Stimulated activated CD4-positive, alpha-beta T cell treated with anti-CD3 and anti-CD28 coated beads, TNF-alpha, amount 100 ng/mL, for 1 hour (primary cell): Measurements from ENCODE around the gene FLII.
"Not testable (repeated sequence)": the region's sequence is repeated elsewhere in the genome, so short reads cannot be mapped to it uniquely, and the experiment has no call there.

Experiments used
- DNase-seq, 3 donors: peaks; one replicate each; pipeline ENCODE4 v3.0.0-alpha.2; 2020; ENCODE audit warnings: low read depth in 3 of 3, low spot score in 1 of 3

The FLII gene

DNA sequence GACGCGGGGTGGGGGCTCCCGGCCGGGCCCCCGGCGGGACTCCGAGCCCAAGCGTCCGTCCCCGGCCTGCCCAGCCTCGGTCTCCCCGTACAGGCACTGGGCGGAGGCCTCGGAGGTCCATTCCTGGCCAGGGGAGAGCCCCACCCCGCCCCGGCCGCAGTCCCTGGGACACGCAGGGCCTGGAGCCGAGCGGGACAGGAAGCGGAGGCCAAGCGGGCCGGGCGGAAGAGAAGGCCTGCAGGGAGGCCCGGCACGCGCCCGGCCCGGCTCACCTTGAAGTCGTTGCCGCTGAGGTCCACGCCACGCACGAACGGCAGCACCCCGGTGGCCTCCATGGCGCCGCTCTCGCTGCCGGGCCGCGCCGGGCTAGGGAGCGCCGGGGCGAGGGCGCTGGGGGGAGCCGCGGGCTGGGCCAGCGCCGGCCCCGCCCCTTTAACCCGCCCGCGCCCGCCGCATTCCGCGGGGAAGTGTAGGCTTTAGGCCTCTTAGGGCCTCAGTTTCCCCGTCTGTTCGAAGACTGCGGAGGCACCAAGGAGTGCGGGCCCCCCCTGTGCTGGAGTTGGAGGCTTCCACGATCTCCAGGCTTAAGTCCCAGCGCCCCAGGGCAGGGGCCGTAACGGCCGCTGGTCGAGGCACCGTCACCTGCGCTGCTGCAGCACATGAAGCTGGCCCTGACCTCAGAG, at the start of gene FLII:
Gene FLII, minus strand, starts transcription at position 383 of the 683 bp plus-strand sequence. Its CDS starts 48 bp downstream, at position 335.
- peak in 1 of 3 donors; percentile 61 for DNase-seq

DNA sequence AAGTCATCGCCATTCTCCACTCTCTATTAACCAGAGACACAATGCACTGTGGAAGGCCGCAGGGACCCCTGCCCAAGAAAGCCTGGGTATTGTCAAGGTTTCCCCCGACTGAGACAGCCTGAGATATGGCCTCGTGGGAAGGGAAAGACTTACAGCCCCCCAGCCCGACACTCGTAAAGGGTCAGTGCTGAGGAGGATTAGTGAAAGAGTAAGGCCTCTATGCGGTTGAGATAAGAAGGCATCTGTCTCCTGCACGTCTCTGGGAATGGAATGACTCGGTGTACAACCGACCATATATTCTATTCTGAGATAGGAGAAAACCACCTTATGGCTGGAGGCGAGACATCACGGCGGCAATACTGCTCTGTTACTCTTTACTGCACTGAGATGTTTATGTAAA, 44.7 kb upstream of the FLII start:
- not testable (repeated sequence) for DNase-seq

DNA sequence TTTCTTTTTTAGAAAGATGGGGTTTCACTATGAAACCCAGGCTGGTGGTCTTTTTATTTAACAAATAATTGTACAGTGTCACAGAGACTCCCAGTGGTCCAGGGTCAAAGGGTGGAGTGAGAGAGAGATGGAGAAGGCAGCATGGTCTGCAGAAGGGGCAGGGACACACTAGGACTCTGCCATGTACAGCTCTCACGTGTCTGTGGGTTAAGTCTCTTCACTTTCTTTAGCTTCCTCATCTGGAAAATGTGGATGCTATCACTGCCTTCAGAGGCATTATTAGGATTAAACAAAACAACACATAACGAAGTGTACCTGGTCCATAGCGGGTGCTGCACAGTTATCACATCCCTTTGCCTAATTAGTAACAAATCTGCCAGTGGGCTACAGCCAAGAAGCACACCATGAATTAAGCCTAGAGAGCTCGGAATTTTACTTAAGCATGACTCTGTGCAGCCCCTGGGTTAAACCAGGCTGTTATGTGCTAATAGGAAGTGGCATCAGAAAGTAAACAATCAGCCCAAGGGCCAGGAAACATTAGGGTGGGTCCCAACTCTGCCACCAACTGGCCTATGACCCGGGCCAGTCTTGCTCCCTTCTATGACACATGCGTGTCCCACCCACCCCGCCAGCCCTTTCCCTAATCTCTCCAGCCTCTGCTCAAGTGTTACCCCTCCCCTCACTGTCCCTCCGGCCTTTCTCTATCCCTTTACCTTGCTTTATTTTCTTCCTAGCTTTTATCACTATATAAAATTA, 42.4 kb upstream of the FLII start:
- no peak for DNase-seq

DNA sequence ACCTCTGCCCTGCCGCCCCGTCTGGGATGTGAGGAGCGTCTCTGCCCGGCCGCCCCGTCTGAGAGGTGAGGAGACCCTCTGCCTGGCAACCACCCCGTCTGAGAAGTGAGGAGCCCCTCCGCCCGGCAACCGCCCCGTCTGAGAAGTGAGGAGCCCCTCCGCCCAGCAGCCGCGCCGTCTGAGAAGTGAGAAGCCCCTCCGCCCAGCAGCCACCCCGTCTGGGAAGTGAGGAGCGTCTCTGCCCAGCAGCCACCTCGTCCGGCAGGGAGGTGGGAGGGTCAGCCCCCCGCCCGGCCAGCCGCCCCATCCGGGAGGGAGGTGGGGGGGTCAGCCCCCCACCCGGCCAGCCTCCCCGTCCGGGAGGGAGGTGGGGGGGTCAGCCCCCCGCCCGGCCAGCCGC, 39.5 kb upstream of the FLII start:
- not testable (repeated sequence) for DNase-seq

DNA sequence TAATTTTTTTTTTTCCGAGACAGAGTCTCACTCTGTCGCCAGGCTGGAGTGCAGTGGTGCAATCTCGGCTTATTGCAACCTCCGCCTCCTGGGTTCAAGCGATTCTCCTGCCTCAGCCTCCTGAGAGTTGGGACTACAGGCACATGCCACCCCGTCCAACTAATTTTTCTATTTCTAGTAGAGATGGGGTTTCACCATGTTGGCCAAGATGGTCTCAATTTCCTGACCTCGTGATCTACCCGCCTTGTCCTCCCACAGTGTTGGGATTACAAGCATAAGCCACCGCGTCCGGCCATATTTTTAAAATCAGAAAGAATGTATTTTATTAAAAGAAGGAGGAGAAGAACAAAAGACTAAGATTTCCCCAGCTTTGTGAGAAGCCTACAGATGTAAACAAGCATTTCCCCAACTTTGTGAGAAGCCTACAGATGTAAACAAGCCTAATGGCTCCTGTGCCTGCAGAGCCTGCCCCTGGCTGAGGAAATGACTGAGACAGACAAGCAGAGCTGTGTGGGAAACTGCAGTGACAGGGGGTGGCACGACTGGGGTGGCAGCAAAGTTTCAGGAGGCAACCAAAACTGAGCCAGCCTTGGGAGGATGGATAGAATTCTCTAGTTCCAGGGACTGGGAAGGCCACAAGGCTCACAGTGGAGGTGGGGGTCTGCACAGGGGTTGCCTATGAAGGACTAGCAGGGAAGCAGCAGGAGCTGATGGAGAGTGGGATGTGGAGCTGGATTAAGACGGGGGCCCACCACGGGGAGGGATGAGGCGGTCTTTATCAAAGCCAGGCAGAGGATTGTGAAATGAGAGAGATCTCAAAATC, 33.4 kb upstream of the FLII start:
- DNase-seq, result no peak

DNA sequence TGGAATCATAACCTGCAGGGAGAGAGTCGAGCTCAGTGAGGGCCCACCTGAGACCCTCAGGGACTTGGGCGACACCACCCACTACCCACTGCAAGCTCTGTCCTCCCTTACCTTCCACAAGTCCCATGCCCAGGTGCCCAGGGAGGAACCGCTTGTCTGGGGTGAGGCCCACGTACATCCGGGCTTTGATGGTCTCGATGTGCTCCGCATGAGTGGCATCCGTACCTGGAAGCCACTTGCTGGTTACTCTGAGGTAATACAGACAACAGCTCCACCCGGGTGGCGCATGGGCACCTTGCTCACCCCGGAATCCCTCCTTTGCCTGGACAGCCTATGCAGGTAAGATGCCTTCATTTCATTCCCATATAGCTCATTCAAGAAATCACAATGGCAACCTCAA, 26.8 kb upstream of the FLII start:
- no peak for DNase-seq

DNA sequence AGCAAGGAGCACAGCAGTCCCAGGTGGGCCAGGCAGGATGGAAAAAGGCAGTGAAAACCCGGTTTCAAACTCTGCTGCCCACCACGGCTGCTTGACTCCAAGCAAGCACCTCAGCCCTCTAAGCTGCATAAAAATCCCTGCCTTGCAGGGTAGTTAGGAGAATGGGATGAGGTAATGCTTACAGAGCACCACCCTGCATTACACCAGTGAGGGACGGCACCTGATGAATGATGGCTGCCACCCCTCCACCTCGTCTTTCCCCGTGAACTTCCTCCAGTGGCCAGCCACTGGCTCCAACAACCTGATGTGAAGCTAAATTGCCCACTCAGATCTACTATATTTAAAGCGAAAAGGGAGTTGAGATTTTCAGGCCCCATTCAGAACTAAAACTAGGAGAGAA, 23.2 kb upstream of the FLII start:
- DNase-seq, result no peak

DNA sequence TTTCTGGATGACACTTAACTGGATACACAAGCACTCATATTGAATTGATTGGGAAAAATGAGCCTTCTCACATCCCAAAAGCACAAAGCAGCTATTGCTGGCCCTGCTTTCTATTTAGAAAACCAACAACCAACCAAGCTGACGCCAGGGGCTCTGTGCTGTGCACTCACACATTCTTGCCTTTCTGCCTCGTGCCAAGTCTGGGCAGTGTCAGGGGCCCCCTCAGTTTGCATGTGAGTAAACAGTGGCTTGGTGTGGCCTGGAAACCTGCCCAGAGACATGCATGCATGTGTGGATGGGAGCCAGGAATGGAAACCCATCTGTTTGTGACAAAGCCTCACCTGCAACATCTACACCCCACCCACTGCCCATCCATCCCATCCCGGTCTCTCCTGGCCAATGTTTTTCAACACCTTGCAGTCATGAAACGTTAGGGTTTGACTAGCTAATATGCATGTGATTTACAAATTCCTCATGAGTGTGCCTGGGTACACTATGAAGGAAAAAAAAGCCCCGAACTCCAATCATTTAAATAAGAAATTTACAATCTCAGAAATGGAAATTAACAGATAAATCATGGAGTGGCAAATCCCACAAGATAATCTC, 22.3 kb upstream of the FLII start:
- DNase-seq, result no peak

DNA sequence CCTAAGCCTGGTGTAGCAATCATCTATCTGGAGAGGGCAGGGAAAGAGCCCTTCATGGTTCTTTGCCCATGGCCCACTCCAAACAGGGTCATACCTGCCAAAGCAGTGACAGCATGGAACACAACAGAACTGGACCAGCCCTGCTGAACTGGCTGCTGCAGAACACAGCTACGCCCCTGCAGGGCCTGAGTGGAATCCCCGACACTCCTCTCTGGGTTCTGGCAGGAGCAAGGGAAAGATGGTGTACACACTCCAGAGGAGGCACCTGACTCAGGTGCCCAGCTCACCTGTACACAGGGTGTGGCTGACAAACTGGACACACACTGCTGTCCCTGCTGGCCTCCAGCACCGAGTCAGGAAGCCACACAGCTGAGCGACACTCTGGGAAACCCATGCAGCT, 21.7 kb upstream of the FLII start:
- no peak for DNase-seq

DNA sequence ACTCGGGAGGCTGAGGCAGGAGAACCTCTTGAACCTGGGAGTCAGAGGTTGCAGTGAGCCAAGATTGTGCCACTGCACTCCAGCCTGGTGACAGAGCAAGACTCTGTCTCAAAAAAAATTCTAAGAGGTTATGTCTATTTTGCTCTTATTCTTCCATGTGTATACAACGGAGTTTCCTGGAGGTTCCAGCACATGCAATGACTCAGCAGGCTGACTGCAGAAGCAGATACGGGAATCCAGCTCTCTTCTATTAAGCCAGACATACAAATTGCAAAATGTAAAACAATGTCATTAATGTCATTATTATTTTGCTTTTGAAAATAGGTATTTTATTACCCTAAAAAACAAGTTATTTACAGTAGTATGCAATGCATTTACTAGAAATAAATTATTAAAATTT, 20.3 kb upstream of the FLII start:
- DNase-seq, result no peak

DNA sequence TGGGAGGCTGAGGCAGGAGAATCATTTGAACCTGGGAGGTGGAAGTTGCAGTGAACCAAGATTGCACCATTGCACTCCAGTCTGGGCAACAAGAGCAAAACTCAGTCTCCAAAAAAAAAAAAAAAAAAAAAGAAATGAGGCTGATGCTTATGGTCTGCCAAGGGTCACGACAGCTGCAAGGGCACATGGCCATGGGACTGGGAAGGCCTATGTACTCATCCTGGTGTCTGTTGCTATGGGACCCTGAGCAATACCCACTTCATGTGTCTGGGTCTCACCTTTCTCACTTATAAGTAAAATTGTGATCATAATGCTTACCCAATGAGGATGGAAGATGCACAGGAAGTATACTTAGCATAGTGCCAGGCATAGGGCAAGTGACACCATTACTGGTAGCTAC, 18.5 kb upstream of the FLII start:
- no peak for DNase-seq

DNA sequence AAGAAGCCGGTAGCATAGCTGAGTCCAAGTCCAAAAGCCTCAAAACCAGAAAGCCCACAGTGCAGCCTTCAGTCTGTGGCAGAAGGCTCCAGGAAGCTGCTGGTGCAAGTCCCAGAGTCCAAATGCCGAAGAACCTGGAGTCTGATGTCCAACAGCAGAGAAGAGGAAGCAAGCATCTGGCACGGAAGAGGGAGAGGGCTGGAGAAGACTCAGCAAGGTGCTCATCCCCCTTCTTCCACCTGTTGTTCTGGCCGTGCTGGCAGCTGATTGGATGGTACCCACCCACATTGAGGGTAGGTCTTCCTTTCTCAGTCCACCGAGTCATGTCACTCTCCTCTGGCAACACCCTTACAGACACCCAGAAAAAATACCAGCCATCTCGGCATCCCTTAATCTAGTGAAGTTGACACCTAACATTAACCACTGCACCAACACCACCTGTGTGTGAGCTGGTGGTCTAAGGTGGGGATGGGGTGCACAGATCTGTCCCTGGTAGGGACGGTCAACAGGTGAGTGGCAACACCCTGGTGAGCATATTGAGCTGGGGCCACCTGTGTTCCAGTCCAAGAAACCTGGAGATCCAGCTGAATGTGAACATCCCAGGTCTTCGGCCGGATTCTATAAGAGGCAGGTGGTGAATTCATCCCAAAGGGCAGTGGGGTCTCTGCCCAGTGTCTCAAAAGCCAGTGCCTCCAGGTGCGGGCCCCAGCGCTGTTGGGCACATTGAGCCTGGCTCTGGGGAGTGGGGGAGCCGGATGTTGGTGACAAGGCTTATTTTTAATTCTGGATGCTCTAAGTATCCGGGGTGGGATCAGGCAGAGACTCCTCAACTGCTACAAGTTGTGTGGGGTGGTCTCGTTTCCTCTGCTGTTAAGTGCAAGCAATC, 11.8 kb upstream of the FLII start:
- no peak for DNase-seq

DNA sequence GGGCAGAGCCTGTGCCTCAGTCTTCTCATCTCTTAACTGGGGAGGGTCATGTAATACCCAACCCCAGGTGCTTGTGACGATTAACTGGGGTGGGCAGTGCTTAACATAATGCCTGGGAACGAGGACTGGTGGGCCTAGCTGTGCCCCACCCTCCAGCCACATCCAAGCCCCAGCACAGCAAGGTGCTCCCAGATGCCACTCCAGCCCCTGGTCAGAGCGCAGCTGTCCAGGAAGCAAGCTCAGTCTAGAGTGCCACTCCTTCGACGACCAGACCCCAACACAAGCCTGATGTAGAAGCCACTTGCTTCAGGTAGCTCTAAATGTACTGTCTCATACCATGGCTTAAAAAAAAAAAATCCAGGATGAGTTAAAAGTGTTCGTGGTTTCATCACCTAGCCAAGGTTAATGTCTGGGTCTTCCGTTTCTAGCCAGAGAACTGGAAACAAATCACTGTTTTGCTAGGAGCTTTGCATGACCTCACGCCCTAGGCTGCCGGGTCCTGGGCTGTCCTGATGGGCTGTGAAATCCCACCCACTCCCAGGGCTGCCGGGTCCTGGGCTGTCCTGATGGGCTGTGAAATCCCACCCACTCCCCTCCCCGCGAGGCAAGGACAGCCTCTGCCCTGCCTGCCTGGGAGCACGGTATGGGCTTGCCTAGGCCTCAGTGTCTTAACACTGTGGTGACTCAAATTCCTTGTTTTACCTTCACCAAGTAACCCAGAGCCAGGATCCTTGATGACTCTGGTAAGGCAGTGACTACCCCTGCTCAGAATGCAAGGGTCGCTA, 9.6 kb upstream of the FLII start:
- no peak for DNase-seq

DNA sequence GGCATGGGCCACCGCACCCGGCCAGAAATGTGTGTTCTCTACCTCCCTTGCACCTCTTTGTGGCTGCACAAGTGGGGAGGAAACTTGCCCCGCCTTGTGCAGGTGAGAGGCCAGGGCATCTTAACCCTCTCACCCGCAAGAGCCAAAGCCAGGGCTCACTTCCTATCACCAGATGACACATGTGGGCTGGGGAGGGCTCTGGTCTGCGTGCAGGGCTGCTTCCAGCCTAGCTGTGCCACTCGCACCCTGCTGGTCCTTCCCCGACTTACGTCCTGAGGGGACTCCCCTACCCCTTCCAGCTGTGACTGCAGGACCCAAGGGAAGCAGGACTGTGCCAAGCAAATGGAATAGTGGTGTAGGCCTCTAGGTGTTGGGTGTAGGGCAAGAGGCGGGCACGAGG, 8.8 kb upstream of the FLII start:
- no peak for DNase-seq

DNA sequence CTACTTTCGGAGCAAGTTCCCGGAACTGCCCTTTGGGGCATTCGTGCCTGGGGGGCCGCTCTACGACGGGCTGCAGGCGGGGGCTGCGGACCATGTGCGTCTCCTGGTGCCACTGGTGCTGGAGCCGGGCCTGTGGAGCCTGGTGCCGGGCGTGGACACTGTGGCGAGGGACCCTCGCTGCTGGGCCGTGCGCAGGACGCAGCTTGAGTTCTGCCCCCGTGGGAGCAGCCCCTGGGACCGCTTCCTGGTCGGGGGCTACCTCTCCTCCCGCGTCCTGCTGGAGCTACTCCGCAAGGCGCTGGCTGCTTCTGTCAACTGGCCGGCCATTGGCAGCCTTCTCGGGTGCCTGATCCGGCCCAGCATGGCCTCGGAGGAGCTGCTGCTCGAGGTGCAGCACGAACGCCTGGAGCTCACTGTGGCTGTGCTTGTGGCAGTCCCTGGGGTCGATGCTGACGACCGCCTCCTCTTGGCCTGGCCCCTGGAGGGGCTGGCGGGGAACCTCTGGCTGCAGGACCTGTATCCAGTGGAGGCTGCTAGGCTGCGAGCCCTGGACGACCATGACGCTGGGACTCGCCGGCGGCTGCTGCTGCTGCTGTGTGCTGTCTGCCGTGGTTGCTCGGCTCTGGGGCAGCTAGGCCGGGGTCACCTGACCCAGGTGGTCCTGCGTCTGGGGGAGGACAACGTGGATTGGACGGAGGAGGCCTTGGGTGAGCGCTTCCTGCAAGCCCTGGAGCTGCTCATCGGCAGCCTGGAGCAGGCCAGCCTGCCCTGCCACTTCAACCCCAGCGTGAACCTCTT, 5.5 kb upstream of the FLII start:
- no peak for DNase-seq

DNA sequence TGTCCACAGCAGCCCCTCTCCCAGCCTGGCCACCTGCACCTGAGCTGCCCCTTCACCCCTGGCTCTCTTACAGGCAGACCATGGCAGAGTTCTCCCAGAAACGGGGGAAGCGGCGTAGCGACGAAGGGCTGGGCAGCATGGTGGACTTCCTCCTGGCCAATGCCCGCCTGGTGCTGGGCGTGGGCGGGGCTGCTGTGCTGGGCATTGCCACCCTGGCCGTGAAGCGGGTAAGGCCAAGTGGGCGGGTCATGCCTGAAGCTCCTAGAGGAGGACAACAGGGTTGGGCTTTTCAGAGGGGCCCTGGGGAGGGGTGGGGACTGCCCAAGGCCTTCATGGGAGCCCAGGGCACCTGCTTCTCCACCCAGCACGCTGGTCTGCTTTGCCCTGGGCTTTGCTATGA, 4.1 kb upstream of the FLII start:
- DNase-seq, result no peak

DNA sequence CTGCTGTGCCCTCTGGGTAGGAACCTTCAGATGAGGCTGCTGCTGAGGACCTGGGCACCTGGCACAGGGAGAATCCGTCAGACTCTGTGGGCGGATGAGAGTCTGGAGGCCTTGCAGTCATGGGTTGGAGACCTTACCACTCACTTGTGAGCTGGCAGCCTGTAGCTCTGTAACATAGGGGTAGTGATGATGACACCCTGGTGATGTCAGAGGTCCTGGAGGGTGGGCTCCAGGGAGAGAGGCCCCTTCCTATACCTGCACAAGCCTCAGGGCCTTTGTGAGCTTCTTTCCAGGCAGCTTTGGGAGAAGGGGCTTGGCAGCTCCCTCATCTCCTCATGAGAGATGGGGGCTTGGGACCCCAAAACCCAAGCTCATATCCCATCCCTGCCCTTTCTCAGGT, 3.6 kb upstream of the FLII start:
- DNase-seq, result no peak

DNA sequence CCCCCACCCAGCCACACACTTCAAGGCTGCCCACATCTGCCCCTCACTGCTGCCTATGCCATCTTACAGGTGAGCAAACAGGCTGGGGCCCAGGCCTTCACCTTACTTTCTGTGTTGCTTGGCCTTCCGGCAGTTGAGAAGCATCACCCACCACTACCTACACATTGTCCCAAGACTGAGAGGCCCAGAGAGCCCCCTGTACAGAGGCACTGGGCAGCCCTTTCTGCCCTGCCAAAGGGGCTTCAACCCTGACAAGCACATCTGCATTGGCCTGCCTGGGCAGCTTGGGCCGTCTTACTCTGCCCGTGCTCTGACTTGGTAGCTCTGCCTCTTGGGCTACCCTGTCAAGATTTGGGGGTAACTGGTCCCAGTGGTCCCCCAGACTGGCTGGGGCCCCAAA, 3.1 kb upstream of the FLII start:
- DNase-seq, result no peak

DNA sequence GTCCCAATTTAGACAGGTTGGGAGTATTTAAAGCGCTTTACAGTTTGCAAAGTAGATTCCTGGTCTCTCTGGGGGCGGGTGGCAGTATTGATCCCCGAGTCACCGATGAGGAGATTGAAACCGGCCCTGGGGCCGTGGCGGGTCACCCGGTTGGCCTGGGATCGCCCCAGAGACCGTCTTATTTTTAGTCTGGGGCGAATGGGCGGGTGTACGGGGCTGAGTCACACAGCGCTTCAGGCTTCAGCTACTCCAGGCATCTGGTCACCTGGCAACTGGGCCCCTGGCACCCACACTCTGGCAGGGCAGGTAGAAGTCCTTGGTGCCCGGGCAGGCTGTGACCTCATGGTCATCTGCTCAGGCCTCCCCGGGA, 2.6 kb upstream of the FLII start:
- no peak for DNase-seq
